NOMO-1 (cell line): Measurements from ENCODE around the gene AQP12A.
"Not testable (repeated sequence)": the region's sequence is repeated elsewhere in the genome, so short reads cannot be mapped to it uniquely, and the experiment has no call there.

Experiments
- DNase-seq, 2 experiments: peaks; one replicate each; lab custom pipeline; 2025; ENCODE audit not compliant: unreplicated experiment in 2 of 2; lab: John Stamatoyannopoulos, UW

The AQP12A gene, protein sequence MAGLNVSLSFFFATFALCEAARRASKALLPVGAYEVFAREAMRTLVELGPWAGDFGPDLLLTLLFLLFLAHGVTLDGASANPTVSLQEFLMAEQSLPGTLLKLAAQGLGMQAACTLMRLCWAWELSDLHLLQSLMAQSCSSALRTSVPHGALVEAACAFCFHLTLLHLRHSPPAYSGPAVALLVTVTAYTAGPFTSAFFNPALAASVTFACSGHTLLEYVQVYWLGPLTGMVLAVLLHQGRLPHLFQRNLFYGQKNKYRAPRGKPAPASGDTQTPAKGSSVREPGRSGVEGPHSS

DNA sequence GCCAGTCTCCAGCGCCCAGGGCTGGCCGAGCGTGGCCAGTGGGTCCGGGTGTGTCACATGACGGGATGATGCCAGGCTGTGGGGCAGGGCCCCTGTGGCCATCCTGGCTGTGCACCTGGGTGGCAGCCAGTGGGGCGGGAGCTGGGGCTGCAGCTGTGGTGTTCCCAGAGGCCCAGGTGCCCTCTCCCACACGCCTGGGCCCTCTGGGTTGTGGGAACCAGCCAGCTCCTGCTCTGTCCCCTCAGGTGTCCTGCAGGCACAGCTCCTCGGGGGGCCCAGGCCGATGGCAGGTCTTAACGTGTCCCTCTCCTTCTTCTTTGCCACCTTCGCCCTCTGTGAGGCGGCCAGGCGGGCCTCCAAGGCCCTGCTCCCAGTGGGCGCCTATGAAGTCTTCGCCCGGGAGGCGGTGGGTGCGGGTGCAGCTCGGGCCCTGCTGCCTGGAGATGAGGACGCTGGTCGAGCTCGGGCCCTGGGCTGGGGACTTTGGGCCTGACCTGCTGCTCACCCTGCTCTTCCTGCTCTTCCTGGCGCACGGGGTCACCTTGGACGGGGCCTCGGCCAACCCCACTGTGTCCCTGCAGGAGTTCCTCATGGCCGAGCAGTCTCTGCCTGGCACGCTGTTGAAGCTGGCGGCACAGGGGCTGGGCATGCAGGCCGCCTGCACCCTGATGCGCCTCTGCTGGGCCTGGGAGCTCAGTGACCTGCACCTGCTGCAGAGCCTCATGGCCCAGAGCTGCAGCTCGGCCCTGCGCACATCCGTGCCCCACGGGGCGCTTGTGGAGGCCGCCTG is at the start of gene AQP12A:
AQP12A (plus strand) TSS at position 236 of the 790 bp plus-strand sequence; CDS start at position 284, 48 bp downstream.
- DNase-seq, result not testable (repeated sequence)

DNA sequence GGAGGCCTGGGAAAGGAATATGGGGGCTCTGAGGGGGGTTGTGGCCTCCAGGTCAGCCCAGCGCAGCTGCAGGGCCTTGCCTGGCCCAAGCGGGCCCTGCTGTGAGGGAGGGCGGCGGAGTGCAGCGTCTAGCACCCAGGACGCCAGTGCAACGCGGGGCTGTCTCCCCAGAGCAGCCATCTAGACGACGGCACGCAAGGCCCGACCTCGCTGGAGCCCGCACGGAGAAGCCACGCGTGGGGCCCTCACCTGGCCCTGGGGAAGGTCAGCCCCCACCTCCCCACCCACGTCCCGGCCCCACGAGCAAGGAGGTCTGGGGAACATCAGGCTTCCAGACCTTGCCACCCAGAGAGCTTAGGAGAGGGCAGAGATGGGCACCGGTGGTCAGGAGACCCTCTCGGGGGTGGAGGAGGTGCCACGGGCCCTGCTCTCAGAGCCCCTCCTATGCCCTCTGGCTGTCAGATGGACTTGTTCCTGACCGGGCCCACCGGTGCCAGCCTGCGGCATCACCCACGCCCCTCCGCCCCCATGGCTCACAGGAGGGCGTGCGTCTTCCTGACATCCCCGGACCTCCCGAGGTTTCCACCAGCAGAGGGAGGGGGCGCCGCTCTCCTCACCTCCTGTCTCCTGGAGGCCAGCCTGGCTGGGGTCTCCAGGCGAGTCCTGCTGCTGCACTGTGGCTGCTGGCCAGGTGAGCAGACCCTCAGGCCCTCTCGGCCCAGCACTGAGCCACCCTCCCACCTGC is 49.4 kb upstream of the AQP12A start:
- no peak for DNase-seq

DNA sequence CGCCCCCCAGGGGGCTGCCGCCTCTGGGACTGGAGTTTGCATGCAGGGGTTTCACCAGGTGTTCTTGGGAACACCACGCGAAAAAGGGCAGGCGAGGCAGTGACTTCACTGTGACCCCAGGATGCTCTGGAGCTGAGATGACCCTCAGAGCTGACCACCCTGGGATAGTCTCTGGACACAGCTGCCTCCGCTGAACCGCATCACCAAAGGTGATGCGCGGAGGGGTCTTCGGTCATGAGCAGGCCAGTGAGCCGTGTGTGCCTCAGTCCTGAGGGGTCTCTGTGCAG is 48.9 kb upstream of the AQP12A start:
- no peak for DNase-seq

DNA sequence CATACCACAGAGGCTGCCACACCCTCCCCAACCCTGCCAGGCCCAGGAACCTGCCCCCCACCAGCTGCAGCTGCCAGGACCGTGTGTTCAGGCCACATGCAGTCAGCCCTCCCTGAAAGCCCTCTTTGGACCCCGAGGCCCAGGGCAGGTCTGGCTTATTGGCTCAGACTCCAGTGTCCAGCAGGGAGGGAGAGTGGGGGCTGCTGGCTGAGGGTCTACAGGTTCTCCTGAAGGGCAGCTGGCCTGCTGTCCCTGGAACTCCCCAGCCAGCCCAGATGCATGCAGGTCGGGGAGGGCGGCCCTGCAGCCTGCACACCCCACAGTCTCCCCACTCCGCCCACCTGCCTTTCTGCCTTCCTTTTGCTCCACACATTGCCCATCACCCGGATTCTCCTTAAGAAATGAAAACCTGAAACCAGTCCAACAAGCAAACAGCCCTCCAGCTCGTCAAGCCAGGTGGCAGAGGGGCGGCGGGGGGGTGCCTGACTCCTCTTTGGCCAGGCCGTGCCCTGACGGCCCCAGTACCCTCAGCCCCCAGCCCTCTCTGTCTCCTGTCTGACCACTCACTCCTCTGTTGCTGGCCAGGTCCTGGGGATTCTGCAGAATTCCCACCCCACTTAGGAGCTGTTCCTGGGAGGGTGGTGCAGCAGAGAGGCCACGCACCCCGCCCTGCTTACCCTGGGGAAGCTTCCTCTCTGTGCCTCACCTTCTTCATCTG is 48.4 kb upstream of the AQP12A start:
- no peak for DNase-seq

DNA sequence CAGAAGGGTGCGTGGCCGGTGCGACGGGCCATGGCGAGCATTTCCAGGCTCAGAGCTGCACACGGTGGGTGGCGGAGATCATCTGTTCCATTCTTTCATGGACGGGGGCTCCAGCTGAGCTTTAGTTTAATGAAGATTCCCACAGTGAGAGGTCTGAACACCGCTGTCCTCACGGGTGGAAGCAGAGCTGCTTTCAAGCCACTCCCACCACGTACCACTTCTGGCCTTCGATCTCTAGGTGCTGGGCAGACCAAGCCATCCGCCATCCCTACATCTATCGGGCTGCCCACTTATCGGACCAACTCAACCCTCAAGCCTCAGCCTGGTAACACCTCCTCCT is 47.9 kb upstream of the AQP12A start:
- DNase-seq, result no peak

DNA sequence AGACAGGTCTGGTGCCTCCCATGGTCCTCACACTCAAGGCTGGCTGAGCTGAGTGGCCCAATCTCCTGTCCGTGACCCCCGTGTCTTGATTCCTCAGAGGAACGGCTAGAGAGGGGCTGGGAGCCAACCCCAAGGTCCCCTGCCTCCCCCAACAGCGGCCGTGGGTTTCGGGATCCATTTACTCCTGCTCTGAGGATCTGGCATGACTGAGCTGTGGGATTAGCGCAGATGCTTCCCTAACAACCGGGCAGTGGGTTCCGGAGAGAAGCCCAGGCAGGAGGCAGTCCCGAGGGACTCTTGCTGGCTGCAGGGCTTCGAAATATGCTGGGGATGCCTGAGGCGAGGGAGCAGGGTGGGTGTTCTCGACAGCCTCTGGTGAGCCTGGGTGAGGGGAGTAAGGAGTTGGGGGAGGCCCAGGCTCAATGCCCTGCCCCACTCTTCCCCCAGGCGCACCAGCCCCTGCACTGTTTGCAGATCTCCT is 47.5 kb upstream of the AQP12A start:
- no peak for DNase-seq

DNA sequence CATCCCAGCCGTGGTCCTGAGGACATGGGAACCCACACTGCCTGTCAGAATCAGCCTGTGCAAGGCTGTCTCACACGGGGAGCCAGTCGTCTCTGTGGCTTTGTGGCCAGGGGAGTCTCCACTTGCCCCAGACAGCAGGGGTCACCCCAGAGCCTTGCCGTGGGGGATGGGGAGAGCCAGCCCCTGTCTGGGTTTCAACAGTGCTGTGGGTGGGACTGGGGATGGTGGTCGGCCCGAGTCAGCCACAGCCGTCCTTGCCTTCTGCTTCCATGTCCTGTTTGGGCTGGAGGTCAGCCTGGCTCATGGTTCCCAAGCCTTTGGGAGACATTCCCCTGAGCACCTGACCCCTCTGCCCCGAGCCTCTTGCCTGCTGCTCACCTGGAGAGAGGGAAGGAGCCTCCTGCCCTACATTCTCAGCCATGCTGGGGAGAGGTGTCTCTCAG is 46.8 kb upstream of the AQP12A start:
- DNase-seq, result no peak

DNA sequence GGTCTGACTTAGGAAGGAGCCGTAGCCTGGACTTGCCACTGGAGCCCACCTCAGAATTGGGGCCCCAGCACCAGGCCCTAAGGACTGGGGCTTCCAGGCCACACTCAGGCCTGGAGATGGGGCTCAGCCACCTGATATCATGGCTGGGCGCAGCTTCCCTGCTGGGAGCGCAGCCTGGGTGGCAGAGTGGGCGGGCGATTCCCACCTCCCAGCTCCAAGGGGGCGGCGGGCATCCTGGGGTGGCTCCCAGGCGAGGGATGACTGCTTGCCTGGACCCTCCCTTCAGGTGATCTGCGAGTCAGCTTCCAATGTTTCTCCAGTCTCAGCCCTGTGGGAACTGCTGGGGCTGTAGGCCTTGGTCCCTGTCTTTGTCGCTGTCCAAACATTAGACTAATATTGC is 46.3 kb upstream of the AQP12A start:
- DNase-seq, result no peak

DNA sequence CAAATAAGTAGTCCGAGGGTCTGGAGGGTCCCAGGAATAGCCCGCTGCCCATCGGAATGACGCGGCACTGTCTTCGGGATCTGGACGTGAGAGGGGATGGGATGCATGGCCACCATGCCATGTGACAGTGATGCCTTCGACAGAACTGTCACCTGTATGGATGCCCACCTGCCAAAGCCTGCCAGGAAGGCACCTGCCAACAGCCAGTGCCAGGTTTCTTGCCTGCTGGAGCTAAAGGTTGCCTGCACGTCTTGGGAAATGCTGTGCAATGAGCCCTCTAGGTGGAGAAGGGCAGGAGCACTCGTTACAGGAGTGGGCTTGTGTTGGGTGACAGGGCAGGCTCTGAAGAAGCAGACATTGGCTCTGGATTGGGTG is 45.9 kb upstream of the AQP12A start:
- DNase-seq, result no peak

DNA sequence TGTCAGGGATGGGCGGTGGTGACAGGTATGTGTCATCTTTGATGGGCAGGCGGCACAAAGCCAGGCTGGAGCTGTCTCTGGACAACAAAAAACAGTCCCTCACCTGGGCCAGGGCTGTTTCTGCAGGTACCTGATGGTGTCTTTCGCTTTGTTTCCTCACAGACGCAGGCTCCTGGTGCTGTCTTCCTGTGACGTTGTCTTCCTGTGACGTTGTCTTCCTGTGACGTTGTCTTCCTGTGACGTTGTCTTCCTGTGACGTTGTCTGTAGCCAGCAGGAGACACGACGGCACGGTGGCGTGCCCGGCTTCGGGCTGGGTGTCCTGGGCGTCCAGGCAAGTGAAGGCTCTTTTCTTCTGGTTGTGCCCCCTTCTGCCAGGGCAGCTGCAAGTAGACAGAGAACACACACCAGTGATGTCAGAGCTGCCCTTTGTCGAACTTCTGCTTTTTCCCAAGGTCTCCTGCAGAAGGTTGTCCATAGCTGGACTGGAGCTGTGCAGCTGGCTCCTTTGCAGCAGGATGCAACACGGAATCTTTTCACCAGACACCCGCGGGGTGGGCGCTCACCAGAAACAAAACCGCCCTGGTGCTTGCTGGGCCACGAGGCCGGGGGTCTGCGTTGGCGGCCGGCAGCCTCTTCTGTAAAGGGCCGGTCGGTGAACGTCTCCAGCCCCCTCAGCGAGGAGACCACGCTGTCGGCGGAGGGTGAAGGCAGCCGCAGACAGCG is 45.3 kb upstream of the AQP12A start:
- peak; percentile 21 to 27 for DNase-seq

DNA sequence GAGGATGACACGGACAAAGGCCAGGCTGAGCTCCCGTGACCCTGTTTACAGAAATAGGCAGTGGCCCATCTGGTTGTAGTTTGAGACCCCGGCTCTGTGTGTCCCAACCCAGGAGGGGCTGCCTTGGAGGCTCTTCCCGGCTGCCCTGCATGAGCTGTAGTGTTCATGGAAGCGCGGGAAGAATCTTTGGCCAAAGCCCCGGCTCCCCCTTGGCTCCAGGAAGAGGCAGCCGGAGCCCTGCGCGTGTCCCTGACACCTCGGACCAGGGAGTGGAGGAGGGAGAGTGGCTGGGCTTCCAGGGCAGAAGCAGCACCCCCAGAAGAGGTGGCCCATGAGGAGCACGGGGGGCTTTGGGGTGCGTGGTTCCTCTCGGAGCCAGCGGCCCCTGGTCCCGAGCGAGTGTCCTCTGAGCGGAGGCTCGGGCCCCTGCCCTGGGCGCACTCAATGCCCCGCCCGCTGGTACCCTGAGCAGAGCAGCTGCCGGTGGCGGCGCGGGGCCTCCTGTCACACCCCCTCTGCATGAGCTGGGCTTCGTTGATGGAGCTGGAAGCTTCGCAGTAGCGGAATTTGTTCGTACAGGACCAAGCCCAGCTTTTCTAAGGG is 44.7 kb upstream of the AQP12A start:
- DNase-seq, result no peak

DNA sequence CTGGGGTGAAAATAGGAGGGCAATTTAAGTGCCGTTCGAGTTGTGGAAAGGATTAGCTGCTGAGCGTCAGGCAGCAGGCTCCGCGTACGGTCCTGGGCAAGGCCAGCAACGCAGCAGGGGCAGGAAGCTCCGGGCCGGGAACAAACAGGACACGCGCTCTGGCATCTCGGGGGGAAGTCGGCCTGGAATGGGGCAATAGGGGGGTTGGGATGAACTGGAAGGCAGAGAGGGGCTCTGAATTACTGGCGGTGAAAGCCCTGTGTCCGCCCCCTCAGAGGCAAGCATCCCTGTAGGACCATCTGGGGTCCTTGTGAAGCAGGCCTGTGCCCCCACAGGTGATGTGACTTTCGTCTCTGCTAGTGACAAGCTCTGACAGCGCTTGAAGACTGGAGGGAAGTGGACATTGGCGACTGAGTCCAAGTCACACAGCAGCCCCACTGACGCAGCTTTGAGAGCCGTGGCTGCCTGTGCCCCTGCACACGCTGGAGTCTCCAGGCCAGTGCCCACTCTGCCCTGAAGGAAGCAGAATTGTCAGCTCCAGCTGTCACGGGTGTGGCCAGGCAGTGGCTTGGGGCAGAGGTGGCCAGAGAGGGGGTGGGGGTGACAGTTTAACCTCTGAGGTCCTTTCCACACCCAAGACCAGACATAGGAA is 44.0 kb upstream of the AQP12A start:
- no peak for DNase-seq

DNA sequence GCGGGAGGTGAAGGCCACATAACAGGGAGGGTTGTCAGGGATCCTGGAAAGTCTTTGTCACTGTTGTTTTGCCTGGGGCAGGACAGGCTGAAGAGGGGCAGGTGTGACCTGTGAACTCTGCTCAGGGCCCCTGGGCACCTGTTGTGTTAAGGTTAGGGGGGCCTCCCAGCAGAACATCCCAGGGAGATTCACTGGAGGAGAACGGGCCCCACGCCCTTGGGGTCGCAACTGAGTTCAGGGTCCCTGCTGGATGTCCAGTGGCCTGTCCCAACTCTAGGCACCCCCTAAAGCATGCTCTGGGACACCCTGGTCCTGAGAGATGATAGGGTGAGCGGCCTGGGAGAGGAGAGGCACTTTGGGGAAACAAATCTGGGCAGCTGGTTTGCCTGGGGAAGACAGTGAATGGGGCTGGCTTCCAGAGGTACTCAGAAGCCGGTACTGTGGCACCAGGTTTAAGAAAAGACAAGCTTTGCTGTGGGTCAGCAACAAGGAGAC is 43.5 kb upstream of the AQP12A start:
- DNase-seq, result no peak

DNA sequence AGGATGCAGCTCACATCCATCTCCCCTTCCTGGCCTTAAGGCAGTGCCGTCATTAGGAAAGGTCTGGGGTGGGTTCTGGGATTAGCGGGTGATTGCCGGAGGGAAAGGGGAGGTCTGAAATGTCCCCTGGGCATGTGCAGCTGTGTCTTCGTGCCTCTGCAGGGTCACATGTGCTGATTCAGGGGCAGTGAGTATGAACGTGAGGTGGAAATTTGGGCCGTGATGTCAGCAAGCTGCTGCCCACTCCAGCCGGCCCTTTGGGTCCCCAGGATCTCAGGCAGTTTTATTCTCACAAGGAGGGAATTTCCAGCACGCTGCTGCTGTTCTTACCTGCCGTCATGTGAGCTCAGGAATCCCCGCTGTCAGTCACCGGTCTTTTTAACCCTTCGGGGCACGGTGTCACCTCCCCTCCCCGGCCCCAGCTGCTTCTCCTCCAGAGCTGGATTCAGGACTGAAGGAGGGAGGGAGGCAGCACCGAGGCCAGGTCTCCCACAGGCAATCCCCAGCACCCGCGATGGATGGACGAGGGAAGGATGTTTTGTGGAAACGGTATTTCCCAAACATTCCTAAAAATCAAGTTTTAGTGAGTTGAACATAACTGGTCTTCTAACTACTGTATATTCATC is 42.9 kb upstream of the AQP12A start:
- DNase-seq, result no peak

DNA sequence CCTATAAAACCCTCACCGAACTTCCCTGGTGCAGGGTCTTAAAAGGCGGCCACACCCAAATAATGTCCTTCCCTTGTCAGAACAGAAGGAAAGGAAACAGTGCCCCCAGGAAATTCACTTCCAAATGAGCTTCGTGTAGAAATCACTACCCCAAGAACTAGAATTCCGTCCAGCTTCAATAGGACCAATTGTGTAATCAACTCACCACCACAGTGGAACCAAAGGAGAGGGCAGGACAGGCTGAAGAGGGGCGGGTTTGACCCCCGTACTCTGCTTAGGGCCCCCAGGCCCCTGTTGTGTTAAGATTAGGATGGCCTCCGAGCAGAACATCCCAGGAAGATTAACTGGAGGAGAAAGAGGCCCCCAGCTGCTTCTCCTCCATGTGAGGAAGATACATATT is 42.3 kb upstream of the AQP12A start:
- no peak for DNase-seq

DNA sequence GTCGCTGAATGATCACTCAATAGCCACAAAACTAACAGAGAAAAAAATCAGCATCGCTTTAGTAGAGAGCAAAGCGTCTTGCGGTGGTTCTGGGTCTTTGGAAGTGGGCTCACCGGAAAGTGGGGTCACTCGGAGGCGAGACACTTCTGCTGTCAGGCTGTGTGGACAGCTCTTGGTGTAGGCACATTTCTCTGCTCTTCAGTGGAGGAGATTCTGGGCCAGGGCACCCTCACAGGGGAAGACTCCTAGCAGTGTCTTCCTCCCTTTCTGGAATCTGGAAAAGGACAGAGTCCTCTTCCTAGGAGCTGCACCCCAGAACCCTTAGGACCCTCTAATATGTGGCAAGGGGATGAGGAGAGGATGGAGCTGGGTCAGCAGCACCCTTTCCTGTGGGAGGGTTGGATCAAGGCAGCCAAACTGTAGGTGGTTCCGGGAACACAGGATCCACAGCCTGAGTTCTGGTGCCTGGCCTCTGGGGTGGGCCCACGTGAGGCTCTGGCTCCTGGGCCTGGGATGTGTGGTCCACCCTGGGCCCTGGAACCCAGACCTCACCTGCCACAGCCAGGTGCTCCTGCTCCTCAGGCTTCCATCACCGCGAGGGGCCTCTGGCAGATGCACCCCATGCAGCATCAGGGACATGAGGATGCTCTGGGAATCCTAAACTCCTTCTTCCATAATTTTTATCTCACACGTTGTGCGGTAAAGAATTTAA is 41.3 kb upstream of the AQP12A start:
- no peak for DNase-seq

DNA sequence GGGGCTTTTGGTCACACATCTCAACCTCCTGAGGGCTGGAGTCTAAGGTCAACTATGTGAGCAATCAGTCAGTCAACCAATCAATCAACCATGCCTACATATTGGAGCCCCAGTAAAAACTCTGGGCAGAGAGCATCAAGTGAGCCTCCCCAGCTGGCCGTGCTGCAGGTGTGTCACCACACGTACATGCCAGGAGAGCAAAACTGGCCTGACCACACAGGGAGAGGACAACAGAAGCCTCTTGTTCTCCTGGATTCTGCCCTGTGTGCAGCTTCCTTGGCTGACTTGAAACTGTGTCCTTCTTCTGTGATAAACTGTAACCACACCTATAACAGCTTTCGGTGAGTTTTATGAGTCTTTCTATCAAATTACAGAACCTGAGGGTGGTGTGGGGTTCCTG is 40.5 kb upstream of the AQP12A start:
- DNase-seq, result no peak
